WTC11 (cell line): Measurements from ENCODE around the gene GRAMD2B. TPM values are rescaled to one million over a fixed set of nuclear protein-coding genes. Genes with fewer than 3 reads are reported as not detected.

Experiments used
- ATAC-seq: fragments of 200-7000 bp; cut with Tn5 transposase; 2 replicates; pipeline ENCODE4 v1.10.0; 2021; ENCODE audit warnings: mild to moderate bottlenecking, moderate library complexity
- CTCF ChIA-PET: fragments of 300-600 bp; sonication (Branson Sonifier 250); formaldehyde crosslinking; loops from one replicate; lab custom pipeline; 2021; ENCODE audit warnings: antibody characterized with exemption; lab: Charles Lee
- POLR2A ChIA-PET: fragments of 350-600 bp; sonication (Branson Sonifier 250); formaldehyde crosslinking; loops from one replicate; lab custom pipeline; 2021; ENCODE audit warnings: antibody characterized with exemption; lab: Charles Lee
- DNase-seq: peaks from one replicate; pipeline ENCODE4 v3.0.0; 2021; ENCODE audit warnings: low spot score
- H3K27ac Mint-ChIP-seq: 2 replicates; pipeline ENCODE4 v1.8.0; 2021; ENCODE audit warnings: mixed read lengths
- H3K27me3 Mint-ChIP-seq: 2 replicates; pipeline ENCODE4 v1.8.0; 2021; ENCODE audit warnings: low read depth, mild to moderate bottlenecking, moderate library complexity, mixed read lengths
- H3K36me3 Mint-ChIP-seq: 2 replicates; pipeline ENCODE4 v1.8.0; 2021; ENCODE audit warnings: mixed read lengths
- H3K4me1 Mint-ChIP-seq: 2 replicates; pipeline ENCODE4 v1.8.0; 2022; ENCODE audit warnings: mixed read lengths
- H3K4me3 Mint-ChIP-seq: 2 replicates; pipeline ENCODE4 v1.8.0; 2021; ENCODE audit warnings: mild to moderate bottlenecking, moderate library complexity, mixed read lengths
- H3K9me3 Mint-ChIP-seq: 2 replicates; pipeline ENCODE4 v1.8.0; 2021; ENCODE audit warnings: mixed read lengths
- ARID4B ChIP-seq: sonication (generic); formaldehyde crosslinking; IDR thresholded peaks from 2 replicates; pipeline ENCODE4 v1.8.0; 2023; ENCODE audit warnings: missing genetic modification reagents, mild to moderate bottlenecking, borderline replicate concordance
- GABPB1 ChIP-seq: sonication (generic); formaldehyde crosslinking; IDR thresholded peaks from 2 replicates; pipeline ENCODE4 v1.8.1; 2023; ENCODE audit warnings: mild to moderate bottlenecking, missing genetic modification reagents
- GRHL2 ChIP-seq: fragments of 250-450 bp; sonication (Bioruptor Pico); IDR thresholded peaks from 2 replicates; pipeline ENCODE4 v1.8.0; 2022; ENCODE audit warnings: mild to moderate bottlenecking, moderate library complexity; ENCODE audit not compliant: insufficient replicate concordance, severe bottlenecking
- HMGXB4 ChIP-seq: sonication (generic); formaldehyde crosslinking; IDR thresholded peaks from 2 replicates; pipeline ENCODE4 v1.8.1; 2023; ENCODE audit warnings: mild to moderate bottlenecking, moderate library complexity, missing genetic modification reagents
- IRF1 ChIP-seq: sonication (generic); formaldehyde crosslinking; IDR thresholded peaks from 2 replicates; pipeline ENCODE4 v1.8.0; 2023; ENCODE audit warnings: missing genetic modification reagents
- MAX ChIP-seq: sonication (generic); formaldehyde crosslinking; IDR thresholded peaks from 2 replicates; pipeline ENCODE4 v1.8.0; 2022; ENCODE audit warnings: mild to moderate bottlenecking, missing genetic modification reagents
- MLX ChIP-seq: sonication (generic); formaldehyde crosslinking; IDR thresholded peaks from 2 replicates; pipeline ENCODE4 v1.8.1; 2023; ENCODE audit warnings: mild to moderate bottlenecking, missing genetic modification reagents, moderate library complexity
- NR3C1 ChIP-seq: sonication (generic); formaldehyde crosslinking; conservative IDR thresholded peaks from 2 replicates; pipeline ENCODE4 v1.8.1; 2023; ENCODE audit warnings: low read depth, mild to moderate bottlenecking, missing genetic modification reagents
- PREB ChIP-seq: sonication (generic); formaldehyde crosslinking; IDR thresholded peaks from 2 replicates; pipeline ENCODE4 v1.8.1; 2022; ENCODE audit warnings: mild to moderate bottlenecking, missing genetic modification reagents, moderate library complexity, borderline replicate concordance
- RELA ChIP-seq: sonication (generic); formaldehyde crosslinking; IDR thresholded peaks from 2 replicates; pipeline ENCODE4 v1.8.1; 2022; ENCODE audit warnings: missing genetic modification reagents, mild to moderate bottlenecking, borderline replicate concordance
- RORB ChIP-seq: fragments of 250-450 bp; sonication (Bioruptor Pico); IDR thresholded peaks from 2 replicates; pipeline ENCODE4 v1.9.0; 2021; ENCODE audit warnings: mild to moderate bottlenecking
- SP1 ChIP-seq: sonication (generic); formaldehyde crosslinking; conservative IDR thresholded peaks from 2 replicates; pipeline ENCODE4 v1.8.1; 2022; ENCODE audit warnings: missing genetic modification reagents
- TEAD1 ChIP-seq: sonication (generic); formaldehyde crosslinking; IDR thresholded peaks from 2 replicates; pipeline ENCODE4 v1.8.0; 2022; ENCODE audit warnings: mild to moderate bottlenecking, missing genetic modification reagents
- TEAD4 ChIP-seq: sonication (generic); formaldehyde crosslinking; IDR thresholded peaks from 2 replicates; pipeline ENCODE4 v1.8.0; 2022; ENCODE audit warnings: mild to moderate bottlenecking, missing genetic modification reagents
- TP53 ChIP-seq: sonication (generic); formaldehyde crosslinking; IDR thresholded peaks from 2 replicates; pipeline ENCODE4 v1.8.1; 2023; ENCODE audit warnings: mild to moderate bottlenecking, missing genetic modification reagents
- ZBTB21 ChIP-seq: sonication (generic); formaldehyde crosslinking; IDR thresholded peaks from 2 replicates; pipeline ENCODE4 v1.8.1; 2023; ENCODE audit warnings: mild to moderate bottlenecking, missing genetic modification reagents, borderline replicate concordance
- ZMAT4 ChIP-seq: fragments of 250-450 bp; sonication (Bioruptor Pico); IDR thresholded peaks from 2 replicates; pipeline ENCODE4 v1.9.0; 2021; ENCODE audit warnings: mild to moderate bottlenecking
- ZNF232 ChIP-seq: sonication (generic); formaldehyde crosslinking; IDR thresholded peaks from 2 replicates; pipeline ENCODE4 v1.8.0; 2022; ENCODE audit warnings: mild to moderate bottlenecking, missing genetic modification reagents
- ZNF263 ChIP-seq: sonication (generic); formaldehyde crosslinking; IDR thresholded peaks from 2 replicates; pipeline ENCODE4 v1.8.1; 2022; ENCODE audit warnings: low read depth, mild to moderate bottlenecking, moderate library complexity, missing genetic modification reagents
- ZNF281 ChIP-seq: sonication (generic); formaldehyde crosslinking; IDR thresholded peaks from 2 replicates; pipeline ENCODE4 v1.8.0; 2023; ENCODE audit warnings: mild to moderate bottlenecking, missing genetic modification reagents
- ZNF317 ChIP-seq: sonication (generic); formaldehyde crosslinking; IDR thresholded peaks from 2 replicates; pipeline ENCODE4 v1.8.1; 2023; ENCODE audit warnings: low read depth, mild to moderate bottlenecking, moderate library complexity, missing genetic modification reagents, borderline replicate concordance
- ZNF396 ChIP-seq: fragments of 250-450 bp; sonication (Bioruptor Pico); IDR thresholded peaks from 2 replicates; pipeline ENCODE4 v1.8.0; 2021; ENCODE audit warnings: mild to moderate bottlenecking, moderate library complexity, borderline replicate concordance
- ZNF423 ChIP-seq: fragments of 250-450 bp; sonication (Bioruptor Pico); IDR thresholded peaks from 2 replicates; pipeline ENCODE4 v2.1.2; 2022; ENCODE audit warnings: mild to moderate bottlenecking, moderate library complexity
- total RNA-seq: library from RNA; stranded (reverse); gene quantifications from 3 replicates; pipeline ENCODE4 v1.2.3, GENCODE V29; 2021

Gene GRAMD2B
- total RNA-seq, 1 experiment from 2014 or later: 11.6 TPM

- TF ChIP-seq ARID4B (no peak), ZNF281 (no peak), TEAD4 (CRISPR knock-in tag) (no peak), IRF1 (CRISPR knock-in tag) (no peak), ZNF232 (no peak), RORB (no peak), TEAD1 (CRISPR knock-in tag) (no peak), GRHL2 (CRISPR knock-in tag) (no peak), PREB (CRISPR knock-in tag) (no peak), MLX (no peak), MAX (CRISPR knock-in tag) (no peak), NR3C1 (CRISPR knock-in tag) (no peak), ZBTB21 (CRISPR knock-in tag) (no peak)
Measured at GRCh38 chr5:126484253-126484652, 61.0 kb downstream of the GRAMD2B start (continued).

GRCh38 chr5:126486332-126486731 lies 63.1 kb downstream of the GRAMD2B start:
- Mint-ChIP-seq H3K9me3 (no peaks in the 10 kb centered on the region), H3K27ac (no peak overlapping the region), H3K4me1 (peaks cover 6% of the 10 kb centered on the region), H3K36me3 (peaks cover 52% of the 10 kb centered on the region), H3K27me3 (no peaks in the 10 kb centered on the region), H3K4me3 (no peak overlapping the region)
- TF ChIP-seq PREB (CRISPR knock-in tag) (no peak), MLX (no peak), TP53 (CRISPR knock-in tag) (no peak), ZNF396 (CRISPR knock-in tag) (no peak), ZMAT4 (CRISPR knock-in tag) (no peak), SP1 (no peak), RELA (CRISPR knock-in tag) (no peak), ZNF263 (CRISPR knock-in tag) (no peak), ZNF317 (CRISPR knock-in tag) (no peak), ZNF423 (CRISPR knock-in tag) (no peak), GABPB1 (no peak), HMGXB4 (no peak)
- ATAC-seq (no peak), DNase-seq (no peak)
- POLR2A ChIA-PET: no interaction called here
- CTCF ChIA-PET: interaction anchor here (0.6 kb wide), 1 partner anchor 50 kb away, joined by 3 read pairs; no protein-coding TSS in a partner anchor
